IPS-NIHi7 (cell line): ENCODE results near the gene TRAPPC1.

Source experiments
- DNase-seq: peaks from one replicate; pipeline ENCODE4 v3.0.0; 2012; ENCODE audit warnings: mixed read lengths; ENCODE audit errors: extremely low spot score

TRAPPC1 gene

GRCh38 chr17:7903154-7904103 lies 28.3 kb downstream of the TRAPPC1 start:
- DNase-seq = peak; percentile 35

GRCh38 chr17:7897773-7898172 lies 34.0 kb downstream of the TRAPPC1 start:
- DNase-seq = no peak

- DNase-seq = no peak
Measured at GRCh38 chr17:7897090-7897489, 34.7 kb downstream of the TRAPPC1 start.

GRCh38 chr17:7894866-7895265 lies 36.9 kb downstream of the TRAPPC1 start:
- DNase-seq = no peak

GRCh38 chr17:7894226-7894625 lies 37.5 kb downstream of the TRAPPC1 start:
- DNase-seq = no peak

GRCh38 chr17:7893187-7893880 lies 38.4 kb downstream of the TRAPPC1 start:
- DNase-seq = no peak

- DNase-seq = peak; percentile 52
Measured at GRCh38 chr17:7889166-7889955, 42.4 kb downstream of the TRAPPC1 start.

GRCh38 chr17:7888184-7888920 lies 43.4 kb downstream of the TRAPPC1 start, which contains the start of gene CHD3:
TSS of gene CHD3 (plus strand) at chr17:7888789. CDS start at chr17:7889001, 212 bp downstream.
- peak; percentile 31 for DNase-seq

GRCh38 chr17:7887482-7888183 lies 44.1 kb downstream of the TRAPPC1 start:
- DNase-seq = peak; percentile 90

- DNase-seq = no peak
Measured at GRCh38 chr17:7887038-7887481, 44.7 kb downstream of the TRAPPC1 start.

- DNase-seq = peak; percentile 49
Measured at GRCh38 chr17:7886227-7887037, 45.3 kb downstream of the TRAPPC1 start.

GRCh38 chr17:7885367-7886226 lies 46.1 kb downstream of the TRAPPC1 start:
- peak; percentile 64 for DNase-seq

GRCh38 chr17:7884581-7885366 lies 47.0 kb downstream of the TRAPPC1 start:
- DNase-seq = no peak

- no peak for DNase-seq
Measured at GRCh38 chr17:7883781-7884386, 47.9 kb downstream of the TRAPPC1 start.

GRCh38 chr17:7882629-7883028 lies 49.1 kb downstream of the TRAPPC1 start:
- no peak for DNase-seq

- DNase-seq = no peak
Measured at GRCh38 chr17:7882068-7882467, 49.7 kb downstream of the TRAPPC1 start.

- DNase-seq = no peak
Measured at GRCh38 chr17:7881276-7882054, 50.3 kb downstream of the TRAPPC1 start.
